NCI-H146 (cell line): ENCODE data around the gene GMPR.

ENCODE experiments used
- DNase-seq: peaks from one replicate; lab custom pipeline; 2025; lab: John Stamatoyannopoulos, UW

Gene GMPR

GRCh38 chr6:16329233-16329632 lies 90.8 kb downstream of the GMPR start:
- no peak for DNase-seq

GRCh38 chr6:16331384-16332174 lies 93.2 kb downstream of the GMPR start:
- peak; percentile 79 for DNase-seq

GRCh38 chr6:16332175-16332542 lies 93.8 kb downstream of the GMPR start:
- peak; percentile 87 for DNase-seq

- DNase-seq, result no peak
Measured at GRCh38 chr6:16333580-16333979, 95.2 kb downstream of the GMPR start.

GRCh38 chr6:16334671-16335070 lies 96.3 kb downstream of the GMPR start:
- DNase-seq, result no peak

- no peak for DNase-seq
Measured at GRCh38 chr6:16335176-16335575, 96.8 kb downstream of the GMPR start.

- DNase-seq, result no peak
Measured at GRCh38 chr6:16336056-16336818, 97.8 kb downstream of the GMPR start.

- no peak for DNase-seq
Measured at GRCh38 chr6:16336911-16337294, 98.5 kb downstream of the GMPR start.

GRCh38 chr6:16337295-16337975 lies 99.0 kb downstream of the GMPR start:
- no peak for DNase-seq

GRCh38 chr6:16338577-16339264 lies 100.3 kb downstream of the GMPR start:
- DNase-seq, result peak; percentile 5

GRCh38 chr6:16339265-16339587 lies 100.8 kb downstream of the GMPR start:
- DNase-seq, result no peak

- no peak for DNase-seq
Measured at GRCh38 chr6:16343593-16343992, 105.2 kb downstream of the GMPR start.

GRCh38 chr6:16344756-16345155 lies 106.4 kb downstream of the GMPR start:
- no peak for DNase-seq
